HTR-8/SVneo (cell line): ENCODE measurements around the gene LRMDA.
A peak's percentile ranks its signal among the peaks of the same experiment; 100 is the strongest.

Source experiments
- DNase-seq: peaks from one replicate; pipeline ENCODE4 v3.0.0; 2011; ENCODE audit warnings: low spot score, mixed read lengths; ENCODE audit not compliant: insufficient read length
- FAIRE-seq: peaks from 2 replicates; lab custom pipeline; 2011; peaks lifted over from hg19 to GRCh38; lab: Jason Lieb, UNC

LRMDA gene

GRCh38 chr10:75950307-75950706 lies 518.9 kb downstream of the LRMDA start:
- DNase-seq, result no peak
- FAIRE-seq, result no peak

- no peak for DNase-seq
- FAIRE-seq, result no peak
Measured at GRCh38 chr10:75950997-75951589, 519.7 kb downstream of the LRMDA start.

DNA sequence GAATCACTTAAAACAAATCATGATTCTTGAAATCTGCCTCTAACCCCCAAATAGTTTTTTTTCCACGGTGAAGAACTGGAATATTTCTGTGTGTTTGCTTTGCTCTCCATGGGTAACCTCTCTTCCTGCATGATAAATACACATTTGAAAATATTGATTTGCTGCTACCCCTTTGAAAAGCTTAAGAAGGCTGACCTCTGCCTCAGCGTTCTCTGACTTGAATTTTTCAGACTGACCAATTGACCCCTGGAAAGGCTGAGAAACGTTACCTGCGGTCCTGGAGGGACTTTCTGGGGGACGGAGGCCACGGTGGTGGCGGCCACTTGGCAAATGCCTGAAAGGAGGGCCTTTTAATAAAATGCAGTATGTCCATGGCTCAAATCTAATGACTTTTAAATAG lies 520.2 kb downstream of the LRMDA start:
- FAIRE-seq (no peak), DNase-seq (no peak)

- FAIRE-seq (no peak), DNase-seq (no peak)
Measured at GRCh38 chr10:75952093-75952492, 520.7 kb downstream of the LRMDA start.

GRCh38 chr10:75954486-75954885 lies 523.1 kb downstream of the LRMDA start:
- FAIRE-seq (no peak), DNase-seq (no peak)

DNA sequence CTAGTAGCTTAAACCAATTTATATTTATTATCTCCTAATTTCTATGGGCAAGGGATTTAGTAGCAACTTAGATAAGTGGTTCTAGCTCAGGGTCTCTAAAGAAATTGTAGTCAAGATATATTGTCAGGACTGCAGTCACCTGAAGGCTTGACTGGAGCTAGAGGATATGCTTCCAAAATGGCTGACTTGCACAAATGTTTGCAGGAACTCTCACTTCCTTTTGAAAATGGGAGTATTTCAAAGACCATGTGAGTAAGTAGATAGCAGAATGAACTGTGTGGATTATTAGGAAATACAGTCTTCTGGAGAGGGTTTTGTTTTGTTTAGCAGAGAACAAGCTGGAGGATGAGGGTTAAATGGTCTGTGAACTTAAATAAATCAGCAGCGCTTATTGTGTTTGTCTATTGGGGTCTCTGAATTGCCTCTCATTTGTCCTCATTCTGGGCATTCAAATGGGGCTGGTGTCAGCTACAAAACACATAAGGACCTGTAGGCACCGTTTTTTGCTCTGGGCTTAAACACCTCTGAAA lies 524.6 kb downstream of the LRMDA start:
- no peak for DNase-seq
- no peak for FAIRE-seq

DNA sequence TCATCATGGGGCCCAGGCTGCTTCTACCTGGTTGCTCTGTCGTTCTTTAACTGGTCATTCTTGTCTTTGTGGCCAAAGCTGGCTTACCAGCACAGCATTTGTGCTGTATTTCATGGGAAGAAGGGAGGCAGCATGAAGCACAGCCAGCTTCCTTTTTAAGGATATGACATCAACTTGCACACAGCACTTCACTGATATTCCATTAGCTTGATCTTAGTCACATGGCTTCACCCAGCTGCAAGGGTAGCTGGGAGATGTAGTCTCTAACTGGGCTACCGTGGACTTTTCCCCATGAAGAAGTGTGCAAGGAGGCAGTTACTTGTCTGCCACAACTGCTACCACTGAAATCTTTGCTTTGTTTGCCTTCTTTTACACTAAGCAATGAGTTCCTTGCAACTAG lies 525.2 kb downstream of the LRMDA start:
- FAIRE-seq (peak; percentile 38), DNase-seq (no peak)

DNA sequence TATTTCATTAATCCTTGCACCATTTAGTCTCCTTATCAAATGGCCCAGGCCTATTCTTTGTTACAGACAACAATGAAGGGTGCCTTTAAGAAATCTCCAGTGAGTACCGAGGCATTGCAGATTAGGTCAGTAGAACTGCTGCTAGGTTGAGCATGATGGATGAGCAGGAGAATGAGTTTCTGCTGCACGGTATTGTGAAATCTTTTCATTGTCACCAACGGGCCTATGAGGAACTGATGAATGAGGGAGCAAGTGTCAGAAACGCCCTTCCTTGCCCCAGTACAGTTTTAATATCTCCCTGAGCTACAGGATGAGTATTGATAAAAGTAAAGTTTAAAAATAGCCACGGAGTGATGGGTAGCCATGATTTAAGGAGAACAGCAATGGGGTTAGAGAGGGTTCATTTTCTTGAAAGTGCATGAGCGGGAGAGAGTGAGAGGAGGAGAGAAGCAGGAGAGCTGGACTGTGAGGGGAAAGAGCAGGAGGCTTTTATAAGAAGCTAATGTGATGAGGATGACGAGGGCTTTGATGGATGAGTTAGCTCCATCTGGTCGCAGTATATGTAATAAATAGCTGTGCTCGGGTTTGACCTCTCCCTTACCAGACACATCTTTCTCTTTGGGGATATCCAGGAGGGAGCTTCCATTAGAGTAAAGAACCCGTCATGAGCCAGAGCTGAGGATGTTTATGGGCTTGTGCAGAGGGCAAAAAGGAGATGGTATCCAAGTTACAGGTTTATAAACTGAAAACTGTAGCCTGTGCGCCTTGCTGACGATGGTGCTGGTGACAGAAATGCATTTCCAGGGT lies 526.1 kb downstream of the LRMDA start:
- no peak for DNase-seq
- no peak for FAIRE-seq

- FAIRE-seq, result no peak
Measured at GRCh38 chr10:75959209-75959608, 527.8 kb downstream of the LRMDA start.

GRCh38 chr10:75959912-75960311 lies 528.5 kb downstream of the LRMDA start:
- DNase-seq (no peak), FAIRE-seq (no peak)

More at GRCh38 chr10:75959209-75959608, 527.8 kb downstream of the LRMDA start:
- peak; percentile 64 for DNase-seq

DNA sequence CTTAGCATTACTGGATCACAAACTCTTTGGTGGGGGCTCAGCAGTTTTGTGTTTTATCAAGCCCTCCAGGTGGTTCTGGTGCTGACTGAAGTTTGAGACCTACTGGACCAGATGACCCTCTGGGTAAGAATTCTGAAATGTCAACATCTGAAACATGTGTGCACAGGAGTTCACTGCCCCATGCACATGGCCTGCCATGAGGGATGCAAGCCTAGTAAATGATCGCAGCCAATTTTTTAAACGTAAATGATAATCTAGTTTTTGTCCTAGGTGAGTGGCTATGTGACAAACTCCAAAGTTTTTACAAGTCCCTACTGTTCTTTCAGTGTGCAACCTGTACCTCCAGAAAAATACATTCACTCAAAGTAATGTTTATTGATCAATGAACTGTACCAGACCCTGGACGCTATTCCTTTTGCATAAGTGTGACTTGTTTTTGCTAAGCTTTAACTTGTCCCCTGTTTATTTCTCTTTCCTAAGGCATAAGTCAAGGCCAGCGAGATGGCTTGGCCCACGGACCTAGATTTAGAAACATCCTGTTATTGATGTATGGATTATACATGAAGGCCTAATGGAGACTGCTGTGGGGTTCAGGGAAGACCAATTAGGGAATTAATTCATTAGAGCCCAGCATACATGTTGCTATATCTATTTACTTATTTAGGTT lies 531.1 kb downstream of the LRMDA start:
- DNase-seq (no peak), FAIRE-seq (no peak)

DNA sequence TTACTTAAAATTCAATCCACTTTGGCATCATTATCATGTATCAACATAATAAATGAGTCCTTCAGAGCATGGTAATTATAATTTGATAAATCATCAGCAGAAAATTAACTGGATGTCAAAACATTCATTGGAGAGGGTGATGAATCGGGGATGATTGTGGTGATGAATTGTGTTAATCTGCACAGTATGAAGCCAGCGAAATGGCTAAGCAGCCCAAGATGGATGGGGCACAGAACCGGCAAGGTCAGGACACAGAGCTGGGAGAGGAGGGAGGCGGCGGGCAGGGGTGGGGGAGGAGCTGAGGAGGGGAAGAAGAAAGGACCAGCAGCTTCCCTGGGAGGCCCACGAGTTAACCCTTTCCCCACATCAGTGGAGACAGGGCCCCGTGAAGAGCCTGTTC lies 536.1 kb downstream of the LRMDA start:
- no peak for FAIRE-seq
- DNase-seq, result no peak

- DNase-seq, result no peak
- no peak for FAIRE-seq
Measured at GRCh38 chr10:75969031-75969430, 537.6 kb downstream of the LRMDA start.

GRCh38 chr10:75971402-75972211 lies 540.2 kb downstream of the LRMDA start:
- FAIRE-seq, result no peak
- no peak for DNase-seq

DNA sequence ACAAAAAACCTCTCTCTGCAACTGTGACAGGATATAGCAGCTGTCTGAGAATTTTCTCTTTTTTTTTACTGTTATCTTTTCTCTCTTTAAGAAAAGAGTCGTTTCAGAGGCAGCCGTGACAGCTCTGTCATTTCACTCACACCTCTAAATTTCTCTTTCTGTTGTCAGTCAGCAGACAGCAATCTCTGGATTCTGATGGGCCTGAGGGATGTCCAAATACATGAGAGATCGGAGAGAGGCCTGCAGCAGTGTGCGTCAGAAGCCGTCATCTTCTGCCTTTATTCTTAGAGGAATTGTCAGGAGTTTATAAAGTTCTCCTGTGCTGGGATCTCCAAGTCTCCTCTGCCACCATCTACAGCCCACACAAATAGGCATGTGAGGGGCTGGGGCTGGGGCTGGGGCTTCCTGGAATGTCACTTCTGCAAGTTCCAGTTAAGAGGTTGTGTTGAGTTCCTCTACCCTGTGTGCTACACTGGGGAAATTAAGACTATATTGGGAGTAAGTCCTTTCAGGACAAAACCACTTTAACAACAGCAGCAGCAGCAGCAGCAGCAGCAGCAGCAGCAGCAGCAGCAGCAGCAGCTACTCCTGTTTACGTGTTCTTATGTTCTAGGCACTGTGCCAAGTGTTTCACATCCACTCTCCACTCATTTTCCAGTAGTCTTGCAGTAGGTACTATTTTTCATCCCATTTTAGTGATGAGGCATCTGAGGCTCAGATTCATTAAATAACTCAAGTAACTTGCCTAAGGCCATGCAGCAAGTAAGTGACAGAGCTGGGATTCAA lies 541.3 kb downstream of the LRMDA start:
- DNase-seq (no peak), FAIRE-seq (no peak)

DNA sequence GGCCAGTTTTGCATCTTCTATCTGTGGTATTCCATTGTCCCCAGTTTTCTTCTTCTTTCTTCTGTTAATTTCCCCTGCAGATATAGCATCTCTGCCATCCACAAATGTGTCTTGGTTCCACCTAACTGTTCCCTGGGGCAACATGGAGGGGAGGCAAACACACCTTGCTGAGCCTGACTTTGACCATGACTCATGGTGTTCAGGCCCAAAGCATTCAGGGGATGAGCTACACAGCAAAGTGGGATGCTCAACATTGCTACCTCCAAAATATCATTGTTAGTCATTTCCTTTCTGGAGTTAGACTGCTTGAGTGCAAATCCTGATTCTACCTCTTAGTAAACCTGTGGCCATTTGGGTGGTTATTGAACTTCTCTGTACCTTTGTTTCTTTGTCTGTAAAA lies 542.7 kb downstream of the LRMDA start:
- FAIRE-seq, result no peak
- no peak for DNase-seq

GRCh38 chr10:75976681-75977080 lies 545.3 kb downstream of the LRMDA start:
- no peak for FAIRE-seq
- no peak for DNase-seq

DNA sequence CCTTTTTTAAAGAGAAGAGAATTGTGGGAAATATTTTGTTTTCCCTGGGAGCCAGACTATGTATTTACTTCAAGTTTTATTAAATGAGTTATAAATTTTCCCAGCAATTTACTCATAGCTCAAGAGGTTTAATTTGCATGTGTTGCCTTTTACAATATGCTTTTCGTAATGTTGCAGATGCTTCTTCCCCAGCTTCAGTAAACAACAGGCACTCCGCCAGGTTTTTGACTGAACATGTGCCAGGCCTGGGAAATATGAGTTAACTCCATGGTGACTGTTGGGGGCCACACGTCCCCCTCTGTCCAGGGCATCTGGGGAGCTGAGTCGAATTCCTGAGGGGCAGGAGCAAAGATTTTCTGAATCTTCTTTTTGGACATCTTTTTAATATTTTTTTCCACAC lies 545.7 kb downstream of the LRMDA start:
- DNase-seq, result no peak

GRCh38 chr10:75978213-75978612 lies 546.8 kb downstream of the LRMDA start:
- DNase-seq (no peak), FAIRE-seq (no peak)

More for the DNA sequence above, 545.7 kb downstream of the LRMDA start:
- no peak for FAIRE-seq
